Mesendoderm (in vitro differentiated cells): ENCODE measurements around the gene TSSK1B.
"Not testable (repeated sequence)": the region's sequence is repeated elsewhere in the genome, so short reads cannot be mapped to it uniquely, and the experiment has no call there.

Experiments used
- DNase-seq: peaks from one replicate; pipeline ENCODE4 v3.0.0; 2013
- H2AK5ac ChIP-seq: 2 replicates; pipeline ENCODE4 v1.6.1; 2013; ENCODE audit warnings: low read length, inconsistent platforms
- H2BK120ac ChIP-seq: 2 replicates; pipeline ENCODE4 v1.6.1; 2013; ENCODE audit warnings: low read depth, mild to moderate bottlenecking, low read length, moderate library complexity, mixed read lengths
- H2BK15ac ChIP-seq: replicated peaks from 2 replicates; pipeline ENCODE4 v1.6.1; 2013; ENCODE audit warnings: low read depth, mild to moderate bottlenecking, moderate library complexity
- H2BK5ac ChIP-seq: 2 replicates; pipeline ENCODE4 v1.6.1; 2013; ENCODE audit warnings: low read length, inconsistent platforms
- H3K18ac ChIP-seq: 2 replicates; pipeline ENCODE4 v1.6.1; 2013; ENCODE audit warnings: mild to moderate bottlenecking, low read length, mixed read lengths
- H3K23ac ChIP-seq: one replicate; pipeline ENCODE4 v1.6.1; 2013; ENCODE audit warnings: low read length
- H3K27ac ChIP-seq: 2 replicates; pipeline ENCODE4 v1.5.1; 2013; ENCODE audit warnings: low read depth, mild to moderate bottlenecking, inconsistent platforms, low read length, moderate library complexity
- H3K27me3 ChIP-seq: 2 replicates; pipeline ENCODE4 v1.6.1; 2013; ENCODE audit warnings: low read length, control low read depth, mild to moderate bottlenecking, inconsistent platforms; ENCODE audit not compliant: insufficient read depth, poor library complexity
- H3K36me3 ChIP-seq: 2 replicates; pipeline ENCODE4 v1.6.1; 2013; ENCODE audit warnings: low read length, inconsistent platforms; ENCODE audit not compliant: control insufficient read depth, insufficient read depth
- H3K4ac ChIP-seq: one replicate; pipeline ENCODE4 v1.6.1; 2013; ENCODE audit warnings: low read depth, mild to moderate bottlenecking, low read length, moderate library complexity
- H3K4me1 ChIP-seq: 2 replicates; pipeline ENCODE4 v1.6.1; 2013; ENCODE audit warnings: low read depth, low read length, inconsistent platforms; ENCODE audit not compliant: control insufficient read depth
- H3K4me2 ChIP-seq: 2 replicates; pipeline ENCODE4 v1.6.1; 2013; ENCODE audit warnings: low read length
- H3K4me3 ChIP-seq: 2 replicates; pipeline ENCODE4 v1.5.1; 2013; ENCODE audit warnings: mild to moderate bottlenecking, low read length
- H3K56ac ChIP-seq: one replicate; pipeline ENCODE4 v1.6.1; 2013; ENCODE audit warnings: low read length
- H3K79me1 ChIP-seq: 2 replicates; pipeline ENCODE4 v1.6.1; 2013; ENCODE audit warnings: low read length, inconsistent platforms
- H3K79me2 ChIP-seq: 2 replicates; pipeline ENCODE4 v1.6.1; 2013; ENCODE audit warnings: mild to moderate bottlenecking, low read length; ENCODE audit not compliant: control insufficient read depth, insufficient read depth
- H3K9ac ChIP-seq: 2 replicates; pipeline ENCODE4 v1.6.1; 2013; ENCODE audit warnings: low read length, inconsistent platforms
- H4K5ac ChIP-seq: one replicate; pipeline ENCODE4 v1.6.1; 2013; ENCODE audit warnings: low read length
- H4K8ac ChIP-seq: one replicate; pipeline ENCODE4 v1.6.1; 2013; ENCODE audit warnings: low read depth, mild to moderate bottlenecking, control low read depth, low read length, moderate library complexity
- WGBS: extraction: QIAGEN DNeasy Blood & Tissue Kit; methylation state at CpG from one replicate; pipeline ENCODE4 v1.1.7; 2013; ENCODE audit warnings: low lambda C conversion rate, missing lambda C conversion rate; ENCODE audit not compliant: insufficient coverage; ENCODE audit errors: extremely low coverage; 5-methylcytosine and 5-hydroxymethylcytosine counted together

Gene TSSK1B

GRCh38 chr5:113397986-113398385 lies 36.8 kb downstream of the TSSK1B start:
- H3K18ac ChIP-seq, H4K5ac ChIP-seq, H3K79me2 ChIP-seq, H2BK5ac ChIP-seq, H3K56ac ChIP-seq, H3K4me2 ChIP-seq, H2BK15ac ChIP-seq, H3K79me1 ChIP-seq, H3K27ac ChIP-seq, H2AK5ac ChIP-seq, H3K27me3 ChIP-seq, DNase-seq, H3K4me1 ChIP-seq, H3K4ac ChIP-seq, H3K36me3 ChIP-seq, H3K23ac ChIP-seq, H4K8ac ChIP-seq, H3K9ac ChIP-seq, H3K4me3 ChIP-seq, H2BK120ac ChIP-seq: not testable (repeated sequence)
- no CpG with 5 or more reads among the region's 4 CpGs for WGBS

GRCh38 chr5:113397046-113397445 lies 37.7 kb downstream of the TSSK1B start:
- Histone ChIP-seq H2BK15ac (no peak overlapping the region), H3K27ac (no peak overlapping the region), H3K9ac (no peak overlapping the region), H3K79me2 (no peaks in the 10 kb centered on the region), H3K27me3 (no peaks in the 10 kb centered on the region), H3K18ac (no peak overlapping the region), H4K8ac (no peak overlapping the region), H2BK5ac (no peak overlapping the region), H3K4me1 (no peaks in the 10 kb centered on the region), H3K79me1 (no peaks in the 10 kb centered on the region), H3K36me3 (no peaks in the 10 kb centered on the region), H4K5ac (no peak overlapping the region), H2AK5ac (no peak overlapping the region), H3K4me3 (no peak overlapping the region), H2BK120ac (no peak overlapping the region), H3K56ac (no peak overlapping the region), H3K23ac (no peak overlapping the region), H3K4me2 (no peak overlapping the region), H3K4ac (no peak overlapping the region)
- WGBS, result no CpG with 5 or more reads among the region's 3 CpGs
- no peak for DNase-seq

GRCh38 chr5:113394658-113395057 lies 40.1 kb downstream of the TSSK1B start:
- no peak overlapping the region for H3K4me2 ChIP-seq
- WGBS, result no CpG with 5 or more reads among the region's 2 CpGs
- H3K4me1 ChIP-seq, result no peaks in the 10 kb centered on the region
- H3K36me3 ChIP-seq, result no peaks in the 10 kb centered on the region
- no peak overlapping the region for H4K8ac ChIP-seq
- no peak overlapping the region for H2AK5ac ChIP-seq
- H3K79me1 ChIP-seq, result no peaks in the 10 kb centered on the region
- H3K27me3 ChIP-seq, result no peaks in the 10 kb centered on the region
- peak; percentile 13 for DNase-seq
- no peak overlapping the region for H2BK5ac ChIP-seq
- no peak overlapping the region for H3K56ac ChIP-seq
- H3K18ac ChIP-seq, result no peak overlapping the region
- H3K79me2 ChIP-seq, result no peaks in the 10 kb centered on the region
- H3K4me3 ChIP-seq, result no peak overlapping the region
- no peak overlapping the region for H3K23ac ChIP-seq
- H3K4ac ChIP-seq, result no peak overlapping the region
- H2BK15ac ChIP-seq, result no peak overlapping the region
- H3K9ac ChIP-seq, result no peak overlapping the region
- no peak overlapping the region for H4K5ac ChIP-seq
- no peak overlapping the region for H2BK120ac ChIP-seq
- no peak overlapping the region for H3K27ac ChIP-seq

GRCh38 chr5:113390224-113390623 lies 44.6 kb downstream of the TSSK1B start:
- no CpG with 5 or more reads among the region's 1 CpG for WGBS
- no peak overlapping the region for H2BK15ac ChIP-seq
- no peak overlapping the region for H3K4me3 ChIP-seq
- H3K36me3 ChIP-seq, result no peaks in the 10 kb centered on the region
- no peaks in the 10 kb centered on the region for H3K27me3 ChIP-seq
- H3K4me2 ChIP-seq, result no peak overlapping the region
- no peak overlapping the region for H3K23ac ChIP-seq
- no peak overlapping the region for H2AK5ac ChIP-seq
- DNase-seq, result no peak
- H4K8ac ChIP-seq, result no peak overlapping the region
- H3K4ac ChIP-seq, result no peak overlapping the region
- no peaks in the 10 kb centered on the region for H3K79me2 ChIP-seq
- H4K5ac ChIP-seq, result no peak overlapping the region
- no peak overlapping the region for H2BK5ac ChIP-seq
- H3K4me1 ChIP-seq, result no peaks in the 10 kb centered on the region
- no peak overlapping the region for H3K27ac ChIP-seq
- H3K56ac ChIP-seq, result no peak overlapping the region
- H3K9ac ChIP-seq, result no peak overlapping the region
- H3K18ac ChIP-seq, result no peak overlapping the region
- no peaks in the 10 kb centered on the region for H3K79me1 ChIP-seq
- H2BK120ac ChIP-seq, result no peak overlapping the region

GRCh38 chr5:113389116-113389515 lies 45.7 kb downstream of the TSSK1B start:
- WGBS, result no CpG with 5 or more reads among the region's 4 CpGs

GRCh38 chr5:113387844-113388243 lies 46.9 kb downstream of the TSSK1B start:
- WGBS, result no CpG with 5 or more reads among the region's 2 CpGs

More at GRCh38 chr5:113389116-113389515, 45.7 kb downstream of the TSSK1B start:
- no peaks in the 10 kb centered on the region for H3K4me1 ChIP-seq
- no peak overlapping the region for H3K27ac ChIP-seq
- no peak overlapping the region for H3K18ac ChIP-seq
- no peak for DNase-seq
- H4K8ac ChIP-seq, result no peak overlapping the region
- no peak overlapping the region for H2BK5ac ChIP-seq
- no peak overlapping the region for H3K4me2 ChIP-seq
- no peak overlapping the region for H3K9ac ChIP-seq
- H3K4ac ChIP-seq, result no peak overlapping the region
- no peaks in the 10 kb centered on the region for H3K36me3 ChIP-seq
- H2AK5ac ChIP-seq, result no peak overlapping the region
- no peaks in the 10 kb centered on the region for H3K79me1 ChIP-seq
- no peak overlapping the region for H2BK120ac ChIP-seq
- H2BK15ac ChIP-seq, result no peak overlapping the region
- no peaks in the 10 kb centered on the region for H3K79me2 ChIP-seq
- H4K5ac ChIP-seq, result no peak overlapping the region
- no peak overlapping the region for H3K56ac ChIP-seq
- no peaks in the 10 kb centered on the region for H3K27me3 ChIP-seq
- no peak overlapping the region for H3K4me3 ChIP-seq
- no peak overlapping the region for H3K23ac ChIP-seq

More at GRCh38 chr5:113387844-113388243, 46.9 kb downstream of the TSSK1B start:
- Histone ChIP-seq H2BK120ac (no peak overlapping the region), H3K36me3 (no peaks in the 10 kb centered on the region), H3K18ac (no peak overlapping the region), H3K9ac (no peak overlapping the region), H3K79me2 (no peaks in the 10 kb centered on the region), H2BK5ac (no peak overlapping the region), H3K56ac (no peak overlapping the region), H3K27ac (no peak overlapping the region), H3K4ac (no peak overlapping the region), H4K8ac (no peak overlapping the region), H3K4me3 (no peak overlapping the region), H3K4me2 (no peak overlapping the region), H3K27me3 (no peaks in the 10 kb centered on the region), H2AK5ac (no peak overlapping the region), H3K4me1 (no peaks in the 10 kb centered on the region), H3K23ac (no peak overlapping the region), H2BK15ac (no peak overlapping the region), H4K5ac (no peak overlapping the region), H3K79me1 (no peaks in the 10 kb centered on the region)
- no peak for DNase-seq
